HEK293 (cell line): ENCODE measurements around the gene AKT1.

ENCODE experiments used
- KLF16 ChIP-seq: fragments of 450-650 bp; formaldehyde crosslinking; IDR thresholded peaks from 2 replicates; pipeline ENCODE4 v1.5.1; 2017; ENCODE audit warnings: missing biosample characterization, missing genetic modification characterization
- ZNF112 ChIP-seq: fragments of 450-650 bp; formaldehyde crosslinking; IDR thresholded peaks from 2 replicates; pipeline ENCODE4 v1.5.0; 2017; ENCODE audit warnings: missing biosample characterization, missing genetic modification characterization
- TF ChIP-seq, protein P1 (sequence below): fragments of 450-650 bp; formaldehyde crosslinking; IDR thresholded peaks from 2 replicates; pipeline ENCODE4 v1.5.1; 2016; ENCODE audit warnings: missing biosample characterization, missing genetic modification characterization, low read depth
- TF ChIP-seq, protein P2 (sequence below): fragments of 450-650 bp; formaldehyde crosslinking; IDR thresholded peaks from 2 replicates; pipeline ENCODE4 v1.5.1; 2016; ENCODE audit warnings: missing biosample characterization, missing genetic modification characterization
- TF ChIP-seq, protein P3 (sequence below): fragments of 450-650 bp; formaldehyde crosslinking; IDR thresholded peaks from 2 replicates; pipeline ENCODE4 v1.5.1; 2017; ENCODE audit warnings: missing biosample characterization, missing genetic modification characterization
- TF ChIP-seq, protein P4 (sequence below): fragments of 450-650 bp; formaldehyde crosslinking; conservative IDR thresholded peaks from 2 replicates; pipeline ENCODE4 v1.5.1; 2016; ENCODE audit warnings: low read depth, missing biosample characterization, missing genetic modification characterization

DNA sequence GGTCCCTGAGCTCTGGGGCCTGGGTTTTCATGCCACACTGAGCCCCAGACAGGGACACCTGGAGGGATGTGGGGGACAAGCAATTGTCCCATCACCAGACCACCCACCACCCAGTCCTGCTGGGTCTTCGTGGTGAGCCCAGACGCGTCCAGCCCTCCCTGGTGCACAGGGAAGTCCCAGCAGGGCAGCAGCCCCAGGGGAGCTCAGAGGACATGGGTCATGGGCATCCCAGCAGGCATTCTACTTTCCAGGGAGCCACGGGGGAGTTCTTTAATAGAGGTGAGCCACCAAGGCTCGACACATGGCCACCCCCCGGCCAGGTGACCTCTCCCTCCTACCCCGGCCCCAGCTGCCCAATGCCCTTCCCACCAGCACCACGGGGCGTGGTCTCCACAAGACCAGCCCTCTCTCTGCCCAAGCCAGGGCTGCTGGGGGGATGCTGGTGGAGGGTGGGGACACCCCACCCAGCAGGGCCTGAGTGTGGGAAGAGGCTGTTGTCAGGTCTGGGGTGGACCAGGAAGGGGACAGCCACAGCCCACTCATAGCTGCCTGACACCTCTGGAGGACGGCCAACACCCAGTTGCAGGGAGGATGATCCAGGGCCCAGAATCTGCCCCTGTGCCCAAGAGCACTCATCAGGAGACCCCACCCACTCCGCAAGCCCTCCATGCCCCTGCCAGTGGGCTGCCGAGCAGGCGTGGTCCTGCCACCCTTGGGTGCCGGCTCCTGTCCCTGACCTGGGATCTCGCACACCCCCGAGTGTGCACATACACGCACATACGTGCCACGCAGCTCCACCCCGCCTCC lies 14.1 kb downstream of the AKT1 start:
- TF ChIP-seq KLF16 (no peak), ZNF112 (tag by site-specific recombination) (no peak)
- TF ChIP-seq, protein P1, sequence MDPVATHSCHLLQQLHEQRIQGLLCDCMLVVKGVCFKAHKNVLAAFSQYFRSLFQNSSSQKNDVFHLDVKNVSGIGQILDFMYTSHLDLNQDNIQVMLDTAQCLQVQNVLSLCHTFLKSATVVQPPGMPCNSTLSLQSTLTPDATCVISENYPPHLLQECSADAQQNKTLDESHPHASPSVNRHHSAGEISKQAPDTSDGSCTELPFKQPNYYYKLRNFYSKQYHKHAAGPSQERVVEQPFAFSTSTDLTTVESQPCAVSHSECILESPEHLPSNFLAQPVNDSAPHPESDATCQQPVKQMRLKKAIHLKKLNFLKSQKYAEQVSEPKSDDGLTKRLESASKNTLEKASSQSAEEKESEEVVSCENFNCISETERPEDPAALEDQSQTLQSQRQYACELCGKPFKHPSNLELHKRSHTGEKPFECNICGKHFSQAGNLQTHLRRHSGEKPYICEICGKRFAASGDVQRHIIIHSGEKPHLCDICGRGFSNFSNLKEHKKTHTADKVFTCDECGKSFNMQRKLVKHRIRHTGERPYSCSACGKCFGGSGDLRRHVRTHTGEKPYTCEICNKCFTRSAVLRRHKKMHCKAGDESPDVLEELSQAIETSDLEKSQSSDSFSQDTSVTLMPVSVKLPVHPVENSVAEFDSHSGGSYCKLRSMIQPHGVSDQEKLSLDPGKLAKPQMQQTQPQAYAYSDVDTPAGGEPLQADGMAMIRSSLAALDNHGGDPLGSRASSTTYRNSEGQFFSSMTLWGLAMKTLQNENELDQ (tag by site-specific recombination): no peak
- TF ChIP-seq, protein P2, sequence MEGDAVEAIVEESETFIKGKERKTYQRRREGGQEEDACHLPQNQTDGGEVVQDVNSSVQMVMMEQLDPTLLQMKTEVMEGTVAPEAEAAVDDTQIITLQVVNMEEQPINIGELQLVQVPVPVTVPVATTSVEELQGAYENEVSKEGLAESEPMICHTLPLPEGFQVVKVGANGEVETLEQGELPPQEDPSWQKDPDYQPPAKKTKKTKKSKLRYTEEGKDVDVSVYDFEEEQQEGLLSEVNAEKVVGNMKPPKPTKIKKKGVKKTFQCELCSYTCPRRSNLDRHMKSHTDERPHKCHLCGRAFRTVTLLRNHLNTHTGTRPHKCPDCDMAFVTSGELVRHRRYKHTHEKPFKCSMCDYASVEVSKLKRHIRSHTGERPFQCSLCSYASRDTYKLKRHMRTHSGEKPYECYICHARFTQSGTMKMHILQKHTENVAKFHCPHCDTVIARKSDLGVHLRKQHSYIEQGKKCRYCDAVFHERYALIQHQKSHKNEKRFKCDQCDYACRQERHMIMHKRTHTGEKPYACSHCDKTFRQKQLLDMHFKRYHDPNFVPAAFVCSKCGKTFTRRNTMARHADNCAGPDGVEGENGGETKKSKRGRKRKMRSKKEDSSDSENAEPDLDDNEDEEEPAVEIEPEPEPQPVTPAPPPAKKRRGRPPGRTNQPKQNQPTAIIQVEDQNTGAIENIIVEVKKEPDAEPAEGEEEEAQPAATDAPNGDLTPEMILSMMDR (tag by site-specific recombination): no peak
- TF ChIP-seq, protein P3, sequence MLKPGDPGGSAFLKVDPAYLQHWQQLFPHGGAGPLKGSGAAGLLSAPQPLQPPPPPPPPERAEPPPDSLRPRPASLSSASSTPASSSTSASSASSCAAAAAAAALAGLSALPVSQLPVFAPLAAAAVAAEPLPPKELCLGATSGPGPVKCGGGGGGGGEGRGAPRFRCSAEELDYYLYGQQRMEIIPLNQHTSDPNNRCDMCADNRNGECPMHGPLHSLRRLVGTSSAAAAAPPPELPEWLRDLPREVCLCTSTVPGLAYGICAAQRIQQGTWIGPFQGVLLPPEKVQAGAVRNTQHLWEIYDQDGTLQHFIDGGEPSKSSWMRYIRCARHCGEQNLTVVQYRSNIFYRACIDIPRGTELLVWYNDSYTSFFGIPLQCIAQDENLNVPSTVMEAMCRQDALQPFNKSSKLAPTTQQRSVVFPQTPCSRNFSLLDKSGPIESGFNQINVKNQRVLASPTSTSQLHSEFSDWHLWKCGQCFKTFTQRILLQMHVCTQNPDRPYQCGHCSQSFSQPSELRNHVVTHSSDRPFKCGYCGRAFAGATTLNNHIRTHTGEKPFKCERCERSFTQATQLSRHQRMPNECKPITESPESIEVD (tag by site-specific recombination): no peak
- TF ChIP-seq, protein P4, sequence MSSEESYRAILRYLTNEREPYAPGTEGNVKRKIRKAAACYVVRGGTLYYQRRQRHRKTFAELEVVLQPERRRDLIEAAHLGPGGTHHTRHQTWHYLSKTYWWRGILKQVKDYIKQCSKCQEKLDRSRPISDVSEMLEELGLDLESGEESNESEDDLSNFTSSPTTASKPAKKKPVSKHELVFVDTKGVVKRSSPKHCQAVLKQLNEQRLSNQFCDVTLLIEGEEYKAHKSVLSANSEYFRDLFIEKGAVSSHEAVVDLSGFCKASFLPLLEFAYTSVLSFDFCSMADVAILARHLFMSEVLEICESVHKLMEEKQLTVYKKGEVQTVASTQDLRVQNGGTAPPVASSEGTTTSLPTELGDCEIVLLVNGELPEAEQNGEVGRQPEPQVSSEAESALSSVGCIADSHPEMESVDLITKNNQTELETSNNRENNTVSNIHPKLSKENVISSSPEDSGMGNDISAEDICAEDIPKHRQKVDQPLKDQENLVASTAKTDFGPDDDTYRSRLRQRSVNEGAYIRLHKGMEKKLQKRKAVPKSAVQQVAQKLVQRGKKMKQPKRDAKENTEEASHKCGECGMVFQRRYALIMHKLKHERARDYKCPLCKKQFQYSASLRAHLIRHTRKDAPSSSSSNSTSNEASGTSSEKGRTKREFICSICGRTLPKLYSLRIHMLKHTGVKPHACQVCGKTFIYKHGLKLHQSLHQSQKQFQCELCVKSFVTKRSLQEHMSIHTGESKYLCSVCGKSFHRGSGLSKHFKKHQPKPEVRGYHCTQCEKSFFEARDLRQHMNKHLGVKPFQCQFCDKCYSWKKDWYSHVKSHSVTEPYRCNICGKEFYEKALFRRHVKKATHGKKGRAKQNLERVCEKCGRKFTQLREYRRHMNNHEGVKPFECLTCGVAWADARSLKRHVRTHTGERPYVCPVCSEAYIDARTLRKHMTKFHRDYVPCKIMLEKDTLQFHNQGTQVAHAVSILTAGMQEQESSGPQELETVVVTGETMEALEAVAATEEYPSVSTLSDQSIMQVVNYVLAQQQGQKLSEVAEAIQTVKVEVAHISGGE: no peak
